GM23338 (cell line): Measurements from ENCODE around the gene SIRT6.
"Not testable (repeated sequence)": the region's sequence is repeated elsewhere in the genome, so short reads cannot be mapped to it uniquely, and the experiment has no call there.

ENCODE experiments used
- CREB1 ChIP-seq: fragments of 250-450 bp; sonication (Bioruptor Pico); IDR thresholded peaks from 2 replicates; pipeline ENCODE4 v1.5.0; 2020; ENCODE audit warnings: low read depth, mild to moderate bottlenecking, moderate library complexity
- EZH2 ChIP-seq: fragments of 200-600 bp; sonication (generic); IDR thresholded peaks from one replicate; pipeline ENCODE4 v1.8.0; 2017; ENCODE audit warnings: antibody characterized with exemption, mild to moderate bottlenecking, low read depth; ENCODE audit not compliant: unreplicated experiment
- EZH2phosphoT487 ChIP-seq: fragments of 200-600 bp; sonication (generic); IDR thresholded peaks from one replicate; pipeline ENCODE4 v1.8.1; 2018; ENCODE audit warnings: antibody characterized with exemption; ENCODE audit not compliant: unreplicated experiment
- JUNB ChIP-seq: IDR thresholded peaks from one replicate; pipeline ENCODE4 v1.6.1; 2016; ENCODE audit warnings: antibody characterized with exemption; ENCODE audit not compliant: unreplicated experiment
- POLR2AphosphoS5 ChIP-seq: IDR thresholded peaks from 2 replicates; pipeline ENCODE4 v1.6.1; 2016; ENCODE audit warnings: antibody characterized with exemption, low read depth
- ZNF331 ChIP-seq: fragments of 250-450 bp; sonication (Bioruptor Pico); IDR thresholded peaks from 2 replicates; pipeline ENCODE4 v1.5.0; 2020; ENCODE audit warnings: low read depth, mild to moderate bottlenecking, moderate library complexity
- TF ChIP-seq, protein P1 (sequence below), 2 experiments: fragments of 200-600 bp in 1 of 2; sonication (generic) in 1 of 2; conservative IDR thresholded peaks; 2 replicates each; pipeline versions ENCODE4 v1.5.1 to v1.6.1; 2016 to 2017; ENCODE audit warnings: antibody characterized with exemption in 2 of 2, low read depth in 2 of 2, mild to moderate bottlenecking in 2 of 2, moderate library complexity in 1 of 2
- TF ChIP-seq, protein P2 (sequence below): fragments of 250-450 bp; sonication (Bioruptor Pico); IDR thresholded peaks from 2 replicates; pipeline ENCODE4 v1.5.0; 2020; ENCODE audit warnings: mild to moderate bottlenecking, moderate library complexity
- TF ChIP-seq, protein P3 (sequence below): IDR thresholded peaks from one replicate; pipeline ENCODE4 v1.6.1; 2018; ENCODE audit warnings: antibody characterized with exemption; ENCODE audit not compliant: unreplicated experiment

DNA sequence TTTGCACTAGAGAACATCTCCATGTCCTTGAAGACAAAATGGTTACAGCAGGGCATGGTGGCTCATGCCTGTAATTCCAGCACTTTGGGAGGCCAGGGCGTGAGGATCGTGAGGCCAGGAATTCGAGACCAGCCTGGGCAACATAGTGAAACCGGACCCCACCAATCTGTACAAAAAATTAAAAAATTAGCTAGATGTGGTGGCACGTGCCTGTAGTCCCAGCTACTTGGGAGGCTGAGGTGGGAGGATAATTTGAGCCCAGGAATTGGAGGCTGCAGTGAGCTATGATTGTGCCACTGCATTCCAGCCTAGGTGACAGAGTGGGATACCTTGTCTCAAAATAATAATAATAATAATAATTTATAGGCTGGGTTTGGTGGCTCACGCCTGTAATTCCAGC, 47.9 kb upstream of the SIRT6 start:
- TF ChIP-seq, protein P1, sequence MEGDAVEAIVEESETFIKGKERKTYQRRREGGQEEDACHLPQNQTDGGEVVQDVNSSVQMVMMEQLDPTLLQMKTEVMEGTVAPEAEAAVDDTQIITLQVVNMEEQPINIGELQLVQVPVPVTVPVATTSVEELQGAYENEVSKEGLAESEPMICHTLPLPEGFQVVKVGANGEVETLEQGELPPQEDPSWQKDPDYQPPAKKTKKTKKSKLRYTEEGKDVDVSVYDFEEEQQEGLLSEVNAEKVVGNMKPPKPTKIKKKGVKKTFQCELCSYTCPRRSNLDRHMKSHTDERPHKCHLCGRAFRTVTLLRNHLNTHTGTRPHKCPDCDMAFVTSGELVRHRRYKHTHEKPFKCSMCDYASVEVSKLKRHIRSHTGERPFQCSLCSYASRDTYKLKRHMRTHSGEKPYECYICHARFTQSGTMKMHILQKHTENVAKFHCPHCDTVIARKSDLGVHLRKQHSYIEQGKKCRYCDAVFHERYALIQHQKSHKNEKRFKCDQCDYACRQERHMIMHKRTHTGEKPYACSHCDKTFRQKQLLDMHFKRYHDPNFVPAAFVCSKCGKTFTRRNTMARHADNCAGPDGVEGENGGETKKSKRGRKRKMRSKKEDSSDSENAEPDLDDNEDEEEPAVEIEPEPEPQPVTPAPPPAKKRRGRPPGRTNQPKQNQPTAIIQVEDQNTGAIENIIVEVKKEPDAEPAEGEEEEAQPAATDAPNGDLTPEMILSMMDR (conservative IDR thresholded peaks at IDR 0.05; ENCODE audit: low read depth in 2 of 2): not testable (repeated sequence)
- TF ChIP-seq EZH2, POLR2AphosphoS5, ZNF331, EZH2phosphoT487, CREB1, JUNB: not testable (repeated sequence)
- TF ChIP-seq, protein P2, sequence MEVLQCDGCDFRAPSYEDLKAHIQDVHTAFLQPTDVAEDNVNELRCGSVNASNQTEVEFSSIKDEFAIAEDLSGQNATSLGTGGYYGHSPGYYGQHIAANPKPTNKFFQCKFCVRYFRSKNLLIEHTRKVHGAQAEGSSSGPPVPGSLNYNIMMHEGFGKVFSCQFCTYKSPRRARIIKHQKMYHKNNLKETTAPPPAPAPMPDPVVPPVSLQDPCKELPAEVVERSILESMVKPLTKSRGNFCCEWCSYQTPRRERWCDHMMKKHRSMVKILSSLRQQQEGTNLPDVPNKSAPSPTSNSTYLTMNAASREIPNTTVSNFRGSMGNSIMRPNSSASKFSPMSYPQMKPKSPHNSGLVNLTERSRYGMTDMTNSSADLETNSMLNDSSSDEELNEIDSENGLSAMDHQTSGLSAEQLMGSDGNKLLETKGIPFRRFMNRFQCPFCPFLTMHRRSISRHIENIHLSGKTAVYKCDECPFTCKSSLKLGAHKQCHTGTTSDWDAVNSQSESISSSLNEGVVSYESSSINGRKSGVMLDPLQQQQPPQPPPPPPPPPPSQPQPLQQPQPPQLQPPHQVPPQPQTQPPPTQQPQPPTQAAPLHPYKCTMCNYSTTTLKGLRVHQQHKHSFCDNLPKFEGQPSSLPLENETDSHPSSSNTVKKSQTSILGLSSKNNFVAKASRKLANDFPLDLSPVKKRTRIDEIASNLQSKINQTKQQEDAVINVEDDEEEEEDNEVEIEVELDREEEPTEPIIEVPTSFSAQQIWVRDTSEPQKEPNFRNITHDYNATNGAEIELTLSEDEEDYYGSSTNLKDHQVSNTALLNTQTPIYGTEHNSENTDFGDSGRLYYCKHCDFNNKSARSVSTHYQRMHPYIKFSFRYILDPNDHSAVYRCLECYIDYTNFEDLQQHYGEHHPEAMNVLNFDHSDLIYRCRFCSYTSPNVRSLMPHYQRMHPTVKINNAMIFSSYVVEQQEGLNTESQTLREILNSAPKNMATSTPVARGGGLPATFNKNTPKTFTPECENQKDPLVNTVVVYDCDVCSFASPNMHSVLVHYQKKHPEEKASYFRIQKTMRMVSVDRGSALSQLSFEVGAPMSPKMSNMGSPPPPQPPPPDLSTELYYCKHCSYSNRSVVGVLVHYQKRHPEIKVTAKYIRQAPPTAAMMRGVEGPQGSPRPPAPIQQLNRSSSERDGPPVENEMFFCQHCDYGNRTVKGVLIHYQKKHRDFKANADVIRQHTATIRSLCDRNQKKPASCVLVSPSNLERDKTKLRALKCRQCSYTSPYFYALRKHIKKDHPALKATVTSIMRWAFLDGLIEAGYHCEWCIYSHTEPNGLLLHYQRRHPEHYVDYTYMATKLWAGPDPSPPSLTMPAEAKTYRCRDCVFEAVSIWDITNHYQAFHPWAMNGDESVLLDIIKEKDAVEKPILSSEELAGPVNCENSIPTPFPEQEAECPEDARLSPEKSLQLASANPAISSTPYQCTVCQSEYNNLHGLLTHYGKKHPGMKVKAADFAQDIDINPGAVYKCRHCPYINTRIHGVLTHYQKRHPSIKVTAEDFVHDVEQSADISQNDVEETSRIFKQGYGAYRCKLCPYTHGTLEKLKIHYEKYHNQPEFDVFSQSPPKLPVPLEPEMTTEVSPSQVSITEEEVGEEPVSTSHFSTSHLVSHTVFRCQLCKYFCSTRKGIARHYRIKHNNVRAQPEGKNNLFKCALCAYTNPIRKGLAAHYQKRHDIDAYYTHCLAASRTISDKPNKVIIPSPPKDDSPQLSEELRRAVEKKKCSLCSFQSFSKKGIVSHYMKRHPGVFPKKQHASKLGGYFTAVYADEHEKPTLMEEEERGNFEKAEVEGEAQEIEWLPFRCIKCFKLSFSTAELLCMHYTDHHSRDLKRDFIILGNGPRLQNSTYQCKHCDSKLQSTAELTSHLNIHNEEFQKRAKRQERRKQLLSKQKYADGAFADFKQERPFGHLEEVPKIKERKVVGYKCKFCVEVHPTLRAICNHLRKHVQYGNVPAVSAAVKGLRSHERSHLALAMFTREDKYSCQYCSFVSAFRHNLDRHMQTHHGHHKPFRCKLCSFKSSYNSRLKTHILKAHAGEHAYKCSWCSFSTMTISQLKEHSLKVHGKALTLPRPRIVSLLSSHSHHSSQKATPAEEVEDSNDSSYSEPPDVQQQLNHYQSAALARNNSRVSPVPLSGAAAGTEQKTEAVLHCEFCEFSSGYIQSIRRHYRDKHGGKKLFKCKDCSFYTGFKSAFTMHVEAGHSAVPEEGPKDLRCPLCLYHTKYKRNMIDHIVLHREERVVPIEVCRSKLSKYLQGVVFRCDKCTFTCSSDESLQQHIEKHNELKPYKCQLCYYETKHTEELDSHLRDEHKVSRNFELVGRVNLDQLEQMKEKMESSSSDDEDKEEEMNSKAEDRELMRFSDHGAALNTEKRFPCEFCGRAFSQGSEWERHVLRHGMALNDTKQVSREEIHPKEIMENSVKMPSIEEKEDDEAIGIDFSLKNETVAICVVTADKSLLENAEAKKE (CRISPR knock-in tag): not testable (repeated sequence)
- TF ChIP-seq, protein P3, sequence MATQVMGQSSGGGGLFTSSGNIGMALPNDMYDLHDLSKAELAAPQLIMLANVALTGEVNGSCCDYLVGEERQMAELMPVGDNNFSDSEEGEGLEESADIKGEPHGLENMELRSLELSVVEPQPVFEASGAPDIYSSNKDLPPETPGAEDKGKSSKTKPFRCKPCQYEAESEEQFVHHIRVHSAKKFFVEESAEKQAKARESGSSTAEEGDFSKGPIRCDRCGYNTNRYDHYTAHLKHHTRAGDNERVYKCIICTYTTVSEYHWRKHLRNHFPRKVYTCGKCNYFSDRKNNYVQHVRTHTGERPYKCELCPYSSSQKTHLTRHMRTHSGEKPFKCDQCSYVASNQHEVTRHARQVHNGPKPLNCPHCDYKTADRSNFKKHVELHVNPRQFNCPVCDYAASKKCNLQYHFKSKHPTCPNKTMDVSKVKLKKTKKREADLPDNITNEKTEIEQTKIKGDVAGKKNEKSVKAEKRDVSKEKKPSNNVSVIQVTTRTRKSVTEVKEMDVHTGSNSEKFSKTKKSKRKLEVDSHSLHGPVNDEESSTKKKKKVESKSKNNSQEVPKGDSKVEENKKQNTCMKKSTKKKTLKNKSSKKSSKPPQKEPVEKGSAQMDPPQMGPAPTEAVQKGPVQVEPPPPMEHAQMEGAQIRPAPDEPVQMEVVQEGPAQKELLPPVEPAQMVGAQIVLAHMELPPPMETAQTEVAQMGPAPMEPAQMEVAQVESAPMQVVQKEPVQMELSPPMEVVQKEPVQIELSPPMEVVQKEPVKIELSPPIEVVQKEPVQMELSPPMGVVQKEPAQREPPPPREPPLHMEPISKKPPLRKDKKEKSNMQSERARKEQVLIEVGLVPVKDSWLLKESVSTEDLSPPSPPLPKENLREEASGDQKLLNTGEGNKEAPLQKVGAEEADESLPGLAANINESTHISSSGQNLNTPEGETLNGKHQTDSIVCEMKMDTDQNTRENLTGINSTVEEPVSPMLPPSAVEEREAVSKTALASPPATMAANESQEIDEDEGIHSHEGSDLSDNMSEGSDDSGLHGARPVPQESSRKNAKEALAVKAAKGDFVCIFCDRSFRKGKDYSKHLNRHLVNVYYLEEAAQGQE: not testable (repeated sequence)
